ENCODE results near the gene RRP9.

The RRP9 gene

GRCh38 chr3:51896607-51897305 lies 44.9 kb downstream of the RRP9 start:
- DNase-seq = no peak

- DNase-seq = no peak
These were observed 46.8 kb downstream of the RRP9 start for GRCh38 chr3:51894939-51895338.

- no peak for DNase-seq
These were observed 47.3 kb downstream of the RRP9 start for GRCh38 chr3:51894391-51894790.

- no peak for DNase-seq
These were observed 50.3 kb downstream of the RRP9 start for GRCh38 chr3:51891242-51892039.

- DNase-seq = no peak
These were observed 53.1 kb downstream of the RRP9 start for GRCh38 chr3:51888463-51889105.

- no peak for DNase-seq
These were observed 54.1 kb downstream of the RRP9 start for GRCh38 chr3:51887620-51888019.

- DNase-seq = no peak
These were observed 55.3 kb downstream of the RRP9 start for GRCh38 chr3:51886447-51886846.

Data from inflammatory macrophage treated with lipopolysaccharide for 4 hours (primary cell).